HL-60 (cell line): Measurements from ENCODE around the gene CCDC102A.

Experiments
- DNase-seq, 2 experiments: peaks; one replicate each; pipeline ENCODE4 v3.0.0-alpha.2; 2010 to 2020; ENCODE audit warnings: low read depth in 1 of 2, low spot score in 1 of 2
- H3K27ac ChIP-seq: fragments of 250-450 bp; sonication (Bioruptor Pico); replicated peaks from 2 replicates; pipeline ENCODE4 v1.5.1; 2020; ENCODE audit warnings: mild to moderate bottlenecking, moderate library complexity
- H3K27me3 ChIP-seq: fragments of 250-450 bp; sonication (Bioruptor Pico); 2 replicates; pipeline ENCODE4 v1.5.1; 2021; ENCODE audit warnings: mild to moderate bottlenecking, moderate library complexity; ENCODE audit not compliant: insufficient read depth, poor library complexity, severe bottlenecking
- H3K4me3 ChIP-seq: replicated peaks from 2 replicates; pipeline ENCODE4 v1.5.1; 2011; ENCODE audit warnings: mild to moderate bottlenecking, control low read depth, low read length; ENCODE audit not compliant: insufficient read depth
- CTCF ChIP-seq: IDR thresholded peaks from one replicate; pipeline ENCODE4 v1.5.1; 2011; ENCODE audit warnings: low read length, control low read depth, inconsistent platforms; ENCODE audit not compliant: insufficient read depth
- GABPA ChIP-seq: IDR thresholded peaks from 2 replicates; pipeline ENCODE4 v1.6.1; 2012; ENCODE audit warnings: low read depth
- POLR2AphosphoS5 ChIP-seq: IDR thresholded peaks from 2 replicates; pipeline ENCODE4 v1.6.1; 2012; ENCODE audit warnings: low read depth
- REST ChIP-seq: IDR thresholded peaks from 2 replicates; pipeline ENCODE4 v1.6.1; 2012; ENCODE audit warnings: low read depth; ENCODE audit not compliant: insufficient replicate concordance
- SPI1 ChIP-seq: IDR thresholded peaks from 2 replicates; pipeline ENCODE4 v1.6.1; 2012; ENCODE audit warnings: low read depth, mild to moderate bottlenecking, borderline replicate concordance

Gene CCDC102A

GRCh38 chr16:57574086-57574485 lies 37.7 kb upstream of the CCDC102A start:
- no peaks in the 10 kb centered on the region for H3K27me3 ChIP-seq
- no peak overlapping the region for H3K4me3 ChIP-seq
- H3K27ac ChIP-seq, result no peak overlapping the region
- TF ChIP-seq POLR2AphosphoS5 (no peak), CTCF (no peak), REST (no peak), SPI1 (no peak), GABPA (no peak)
- no peak for DNase-seq

GRCh38 chr16:57572978-57573728 lies 36.8 kb upstream of the CCDC102A start:
- Histone ChIP-seq H3K27ac (no peak overlapping the region), H3K27me3 (no peaks in the 10 kb centered on the region), H3K4me3 (no peak overlapping the region)
- TF ChIP-seq POLR2AphosphoS5, result no peak
- TF ChIP-seq SPI1, result no peak
- no peak for TF ChIP-seq REST
- TF ChIP-seq CTCF, result no peak
- DNase-seq, result no peak

- H3K27ac ChIP-seq, result no peak overlapping the region
- no peaks in the 10 kb centered on the region for H3K27me3 ChIP-seq
- no peak overlapping the region for H3K4me3 ChIP-seq
- no peak for DNase-seq
- TF ChIP-seq POLR2AphosphoS5 (no peak), SPI1 (no peak), CTCF (no peak)
Observed at GRCh38 chr16:57571098-57571497, 34.7 kb upstream of the CCDC102A start.
